Measurements from ENCODE around the gene RNU6-7. TPM values are rescaled to one million over a fixed set of nuclear protein-coding genes. Genes with fewer than 3 reads are reported as not detected.

The RNU6-7 gene
- total RNA-seq, 1 donor = not detected

GRCh38 chr14:32230695-32231280, 28.9 kb downstream of the RNU6-7 start:
- TF ChIP-seq, protein P1, sequence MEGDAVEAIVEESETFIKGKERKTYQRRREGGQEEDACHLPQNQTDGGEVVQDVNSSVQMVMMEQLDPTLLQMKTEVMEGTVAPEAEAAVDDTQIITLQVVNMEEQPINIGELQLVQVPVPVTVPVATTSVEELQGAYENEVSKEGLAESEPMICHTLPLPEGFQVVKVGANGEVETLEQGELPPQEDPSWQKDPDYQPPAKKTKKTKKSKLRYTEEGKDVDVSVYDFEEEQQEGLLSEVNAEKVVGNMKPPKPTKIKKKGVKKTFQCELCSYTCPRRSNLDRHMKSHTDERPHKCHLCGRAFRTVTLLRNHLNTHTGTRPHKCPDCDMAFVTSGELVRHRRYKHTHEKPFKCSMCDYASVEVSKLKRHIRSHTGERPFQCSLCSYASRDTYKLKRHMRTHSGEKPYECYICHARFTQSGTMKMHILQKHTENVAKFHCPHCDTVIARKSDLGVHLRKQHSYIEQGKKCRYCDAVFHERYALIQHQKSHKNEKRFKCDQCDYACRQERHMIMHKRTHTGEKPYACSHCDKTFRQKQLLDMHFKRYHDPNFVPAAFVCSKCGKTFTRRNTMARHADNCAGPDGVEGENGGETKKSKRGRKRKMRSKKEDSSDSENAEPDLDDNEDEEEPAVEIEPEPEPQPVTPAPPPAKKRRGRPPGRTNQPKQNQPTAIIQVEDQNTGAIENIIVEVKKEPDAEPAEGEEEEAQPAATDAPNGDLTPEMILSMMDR (IDR thresholded peaks at IDR 0.05; ENCODE audit: extremely low read depth, low read depth, low read length) = no peak
- Histone ChIP-seq H3K4me1 (ENCODE audit: insufficient read depth, low read length) (peaks cover 20% of the 10 kb centered on the region), H3K4me2 (ENCODE audit: insufficient read depth, low read length) (peak overlapping the region; percentile 6), H3K4me3 (ENCODE audit: insufficient read depth, low read length) (no peak overlapping the region), H3K27me3 (ENCODE audit: insufficient read depth, low read length) (peaks cover 5% of the 10 kb centered on the region), H3K9me3 (ENCODE audit: low read depth, low read length) (no peaks in the 10 kb centered on the region), H2AFZ (ENCODE audit: low read length) (peak overlapping the region; percentile 12), H3K36me3 (ENCODE audit: insufficient read depth, low read length) (no peaks in the 10 kb centered on the region), H4K20me1 (ENCODE audit: insufficient read depth, low read length) (no peaks in the 10 kb centered on the region), H3K27ac (ENCODE audit: low read depth, low read length) (peak overlapping the region; percentile 34), H3K79me2 (ENCODE audit: insufficient read depth, low read length) (no peaks in the 10 kb centered on the region)
- DNase-seq (ENCODE audit: insufficient read length, low spot score, missing footprints) = no peak

- Histone ChIP-seq H2AFZ (ENCODE audit: low read length) (no peak overlapping the region), H3K79me2 (ENCODE audit: insufficient read depth, low read length) (no peaks in the 10 kb centered on the region), H3K36me3 (ENCODE audit: insufficient read depth, low read length) (no peaks in the 10 kb centered on the region), H3K9me3 (ENCODE audit: low read depth, low read length) (no peaks in the 10 kb centered on the region), H3K4me3 (ENCODE audit: insufficient read depth, low read length) (no peak overlapping the region), H3K4me2 (ENCODE audit: insufficient read depth, low read length) (no peak overlapping the region), H3K27me3 (ENCODE audit: insufficient read depth, low read length) (no peaks in the 10 kb centered on the region), H3K27ac (ENCODE audit: low read depth, low read length) (no peak overlapping the region), H3K4me1 (ENCODE audit: insufficient read depth, low read length) (peaks cover 20% of the 10 kb centered on the region), H4K20me1 (ENCODE audit: insufficient read depth, low read length) (no peaks in the 10 kb centered on the region)
- no peak for DNase-seq (ENCODE audit: insufficient read length, low spot score, missing footprints)
- TF ChIP-seq, protein P1 (IDR thresholded peaks at IDR 0.05; ENCODE audit: extremely low read depth, low read depth, low read length) = no peak
Observed at GRCh38 chr14:32232481-32232880, 30.6 kb downstream of the RNU6-7 start.

DNA sequence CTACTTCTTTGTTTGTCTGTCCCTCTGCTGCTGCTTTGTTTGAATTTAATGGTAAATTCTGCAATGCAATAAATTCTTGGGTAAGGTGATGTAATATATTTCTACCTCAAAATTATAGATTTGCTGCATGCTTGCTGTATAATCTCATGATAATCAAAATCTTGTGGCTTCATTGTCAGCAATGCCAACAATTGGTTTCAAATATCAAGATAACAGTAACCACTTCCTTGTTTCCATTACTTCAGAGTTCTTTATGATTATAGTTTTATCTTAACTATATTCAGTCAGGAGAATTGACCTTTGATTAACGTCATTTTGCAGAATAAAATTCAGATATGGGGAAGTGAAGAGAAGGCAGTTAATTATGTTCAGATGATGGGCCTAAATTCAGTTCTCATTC, 31.4 kb downstream of the RNU6-7 start:
- Histone ChIP-seq H3K79me2 (ENCODE audit: insufficient read depth, low read length) (no peaks in the 10 kb centered on the region), H3K9me3 (ENCODE audit: low read depth, low read length) (no peaks in the 10 kb centered on the region), H3K27ac (ENCODE audit: low read depth, low read length) (no peak overlapping the region), H3K4me3 (ENCODE audit: insufficient read depth, low read length) (no peak overlapping the region), H2AFZ (ENCODE audit: low read length) (no peak overlapping the region), H3K4me1 (ENCODE audit: insufficient read depth, low read length) (peaks cover 20% of the 10 kb centered on the region), H3K4me2 (ENCODE audit: insufficient read depth, low read length) (no peak overlapping the region), H3K27me3 (ENCODE audit: insufficient read depth, low read length) (no peaks in the 10 kb centered on the region), H4K20me1 (ENCODE audit: insufficient read depth, low read length) (no peaks in the 10 kb centered on the region), H3K36me3 (ENCODE audit: insufficient read depth, low read length) (no peaks in the 10 kb centered on the region)
- TF ChIP-seq, protein P1 (IDR thresholded peaks at IDR 0.05; ENCODE audit: extremely low read depth, low read depth, low read length) = no peak
- no peak for DNase-seq (ENCODE audit: insufficient read length, low spot score, missing footprints)

GRCh38 chr14:32244404-32244803, 42.6 kb downstream of the RNU6-7 start:
- no peaks in the 10 kb centered on the region for H3K9me3 ChIP-seq (ENCODE audit: low read depth, low read length)
- no peaks in the 10 kb centered on the region for H3K4me1 ChIP-seq (ENCODE audit: insufficient read depth, low read length)
- no peak overlapping the region for H3K4me2 ChIP-seq (ENCODE audit: insufficient read depth, low read length)
- no peak for DNase-seq (ENCODE audit: insufficient read length, low spot score, missing footprints)
- H3K36me3 ChIP-seq (ENCODE audit: insufficient read depth, low read length) = no peaks in the 10 kb centered on the region
- no peak overlapping the region for H3K27ac ChIP-seq (ENCODE audit: low read depth, low read length)
- no peak overlapping the region for H2AFZ ChIP-seq (ENCODE audit: low read length)
- no peak overlapping the region for H3K4me3 ChIP-seq (ENCODE audit: insufficient read depth, low read length)
- no peaks in the 10 kb centered on the region for H4K20me1 ChIP-seq (ENCODE audit: insufficient read depth, low read length)
- H3K27me3 ChIP-seq (ENCODE audit: insufficient read depth, low read length) = peaks cover 5% of the 10 kb centered on the region
- no peaks in the 10 kb centered on the region for H3K79me2 ChIP-seq (ENCODE audit: insufficient read depth, low read length)
- TF ChIP-seq, protein P1 (IDR thresholded peaks at IDR 0.05; ENCODE audit: extremely low read depth, low read depth, low read length) = peak; percentile 46
